Adrenal gland (tissue), 12 donors: ENCODE results near the gene CRADD. TPM values are rescaled to one million over a fixed set of nuclear protein-coding genes. Genes with fewer than 3 reads are reported as not detected.
"Not testable (repeated sequence)": the region's sequence is repeated elsewhere in the genome, so short reads cannot be mapped to it uniquely, and the experiment has no call there.

Source experiments
- DNase-seq, 7 donors: peaks; one replicate each; pipeline ENCODE4 v3.0.0-alpha.2; 2019 to 2020
- H3K27ac ChIP-seq, 5 donors: fragments of 200-600 bp; sonication (generic) in 4 of 5; 1 replicate in 3 of 5; 2 replicates in 2 of 5; pipeline versions ENCODE4 v1.5.1 to v1.8.0; 2016 to 2020; ENCODE audit warnings: mild to moderate bottlenecking in 1 of 5
- H3K27me3 ChIP-seq: fragments of 200-600 bp; 2 replicates; pipeline ENCODE4 v1.8.0; 2021
- H3K36me3 ChIP-seq, 2 donors: fragments of 200-600 bp; replicated peaks in 1 of 2; 1 replicate in 1 of 2; 2 replicates in 1 of 2; pipeline versions ENCODE4 v1.5.1 to v1.8.0; 2018 to 2022
- H3K4me1 ChIP-seq, 2 donors: fragments of 200-600 bp; replicated peaks in 1 of 2; 1 replicate in 1 of 2; 2 replicates in 1 of 2; pipeline versions ENCODE4 v1.5.1 to v1.8.0; 2018 to 2021
- H3K4me3 ChIP-seq, 4 donors: fragments of 200-600 bp; sonication (generic) in 3 of 4; one replicate each; pipeline ENCODE4 v1.5.1; 2016 to 2018
- H3K9me3 ChIP-seq, 3 donors: fragments of 200-600 bp; sonication (generic) in 1 of 3; replicated peaks in 1 of 3; 1 replicate in 2 of 3; 2 replicates in 1 of 3; pipeline versions ENCODE4 v1.5.1 to v1.8.0; 2016 to 2021
- CTCF ChIP-seq, 6 experiments: fragments of 450-650 bp in 4 of 6; fragments of 200-600 bp in 2 of 6; sonication (generic) in 1 of 6; IDR thresholded peaks; 1 replicate in 5 of 6; 2 replicates in 1 of 6; pipeline versions ENCODE4 v1.5.1 to v1.8.0; 2016 to 2021; ENCODE audit warnings: antibody characterized with exemption in 6 of 6, mild to moderate bottlenecking in 2 of 6, moderate library complexity in 1 of 6
- POLR2A ChIP-seq, 2 donors: fragments of 450-650 bp; IDR thresholded peaks; one replicate each; pipeline ENCODE4 v1.6.1; 2017; ENCODE audit warnings: antibody characterized with exemption in 2 of 2, mild to moderate bottlenecking in 2 of 2, moderate library complexity in 1 of 2
- WGBS, 4 donors: extraction: QIAGEN DNeasy Blood & Tissue Kit in 2 of 4; methylation state at CpG; one replicate each; pipeline versions ENCODE4 v1.1.5 to v1.1.7; 2013 to 2017; 5-methylcytosine and 5-hydroxymethylcytosine counted together
- intact Hi-C, 2 donors: fragments of 100-400 bp; cut with DNase I; formaldehyde crosslinking; loops; one replicate each; pipeline versions ENCODE4 v1.14.1 to v1.15.0; 2022 to 2023
- polyA plus RNA-seq, 3 donors: library from polyadenylated mRNA; stranded (reverse); fragments of 200-250 nt in 2 of 3; fragments of 350-450 nt in 1 of 3; fragmentation: Illumina TruSeq in 1 of 3; extraction: RNeasy Lipid Tissue Mini Kit (QIAGEN cat#74804) in 1 of 3; gene quantifications; one replicate each; pipeline ENCODE4 v1.2.3, GENCODE V29; 2013 to 2014
- total RNA-seq, 9 donors: library from RNA; depleted of rRNA in 4 of 9; stranded (reverse); fragments of >200 nt in 4 of 9; fragments of 120-200 nt in 1 of 9; fragmentation: NEBNext Ultra II Directional in 1 of 9; extraction: Animal tissue kit (Norgen Biotek cat#: 25700) in 1 of 9; gene quantifications; one replicate each; pipeline versions ENCODE4 v1.1.0 to v1.2.4, GENCODE V29; 2013 to 2023
- donor health status: healthy with polysubstance abuse.
- donor health status: Bipolar disorder and iron deficiency.
- donor health status: DM: yes; HTN: yes; CAD: no.
- donor health status: DM: no; HTN: no; CAD: no.
- donor health status: DM: no; HTN: no; CAD: no.
- donor health status: DM: yes; HTN: yes; CAD: no.

The CRADD gene
- total and polyA plus RNA-seq, 12 donors = 7.3 to 70.1 (median 35.8) TPM

GRCh38 chr12:93753838-93754429 lies 76.8 kb downstream of the CRADD start:
- WGBS, 4 donors = 92 to 100% (median 97%) methylated on average over 3 of the region's 3 CpGs
- TF ChIP-seq CTCF (IDR thresholded peaks at IDR 0.05) = no peak
- TF ChIP-seq POLR2A (IDR thresholded peaks at IDR 0.05) = no peak
- Histone ChIP-seq H3K27ac (no peak overlapping the region), H3K4me1 (peaks cover 10 to 18% of the 10 kb centered on the region in 2 donors), H3K27me3 (no peaks in the 10 kb centered on the region), H3K9me3 (no peaks in the 10 kb centered on the region), H3K4me3 (no peak overlapping the region), H3K36me3 (no peaks in the 10 kb centered on the region)
- intact Hi-C loops = loop anchor here in 1 of 2 donors (10.0 kb wide), 1 partner anchor 351 kb away; no protein-coding TSS in a partner anchor
- no peak for DNase-seq

GRCh38 chr12:93754859-93755258 lies 77.7 kb downstream of the CRADD start:
- H3K9me3 ChIP-seq, H3K4me3 ChIP-seq, H3K36me3 ChIP-seq, DNase-seq, H3K27me3 ChIP-seq, H3K27ac ChIP-seq: not testable (repeated sequence)
- intact Hi-C loops = loop anchor here in 1 of 2 donors (10.0 kb wide), 1 partner anchor 350 kb away; no protein-coding TSS in a partner anchor
- H3K4me1 ChIP-seq = peaks cover 10 to 18% of the 10 kb centered on the region in 2 donors

GRCh38 chr12:93756288-93756687 lies 79.1 kb downstream of the CRADD start:
- Histone ChIP-seq H3K27ac (no peak overlapping the region), H3K27me3 (no peaks in the 10 kb centered on the region), H3K9me3 (no peaks in the 10 kb centered on the region), H3K4me1 (peaks cover 6 to 17% of the 10 kb centered on the region in 2 donors), H3K36me3 (no peaks in the 10 kb centered on the region), H3K4me3 (no peak overlapping the region)
- 93 to 99% (median 96%) methylated on average over 2 of the region's 2 CpGs for WGBS, 4 donors
- no peak for TF ChIP-seq CTCF (IDR thresholded peaks at IDR 0.05)
- no peak for TF ChIP-seq POLR2A (IDR thresholded peaks at IDR 0.05)
- no peak for DNase-seq
- intact Hi-C loops = loop anchor here in 1 of 2 donors (10.0 kb wide), 1 partner anchor 349 kb away; no protein-coding TSS in a partner anchor

GRCh38 chr12:93757792-93758694 lies 80.9 kb downstream of the CRADD start:
- Histone ChIP-seq H3K27me3 (no peaks in the 10 kb centered on the region), H3K9me3 (no peaks in the 10 kb centered on the region), H3K4me3 (no peak overlapping the region), H3K27ac (no peak overlapping the region), H3K4me1 (peaks cover 6 to 34% of the 10 kb centered on the region in 2 donors), H3K36me3 (no peaks in the 10 kb centered on the region)
- WGBS, 4 donors = 47 to 89% (median 71%) methylated on average over 1 of the region's 1 CpG
- DNase-seq = no peak
- intact Hi-C loops = loop anchor here in 1 of 2 donors (10.0 kb wide), 1 partner anchor 347 kb away; no protein-coding TSS in a partner anchor
- TF ChIP-seq CTCF (IDR thresholded peaks at IDR 0.05) = no peak
- no peak for TF ChIP-seq POLR2A (IDR thresholded peaks at IDR 0.05)
